Measurements from ENCODE around the gene AZI2. TPM values are rescaled to one million over a fixed set of nuclear protein-coding genes. Genes with fewer than 3 reads are reported as not detected.
A peak's percentile ranks its signal among the peaks of the same experiment; 100 is the strongest.

Gene AZI2
- total and polyA plus RNA-seq, 2 experiments from 2014 or later: 24.5 to 28.6 TPM

DNA sequence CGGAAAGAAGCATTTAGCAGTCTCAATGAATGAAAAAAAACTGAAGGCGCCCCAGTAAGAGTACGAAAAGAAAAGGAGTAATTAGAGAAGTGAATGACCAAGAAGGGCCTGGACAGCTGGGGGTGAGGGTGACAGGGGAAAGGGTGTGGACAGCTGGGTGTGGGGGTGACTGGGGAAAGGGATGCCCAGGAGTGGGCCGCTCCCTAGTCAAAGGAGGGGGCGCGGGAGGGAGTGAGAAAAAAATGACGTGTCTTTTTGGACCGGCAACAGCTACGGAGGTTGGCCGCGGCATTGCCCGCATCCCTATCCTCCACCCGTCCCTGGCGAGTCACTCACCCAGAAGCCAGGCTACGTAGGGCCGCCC is 377 bp downstream of the AZI2 start (continued):
- TF ChIP-seq, protein P1, sequence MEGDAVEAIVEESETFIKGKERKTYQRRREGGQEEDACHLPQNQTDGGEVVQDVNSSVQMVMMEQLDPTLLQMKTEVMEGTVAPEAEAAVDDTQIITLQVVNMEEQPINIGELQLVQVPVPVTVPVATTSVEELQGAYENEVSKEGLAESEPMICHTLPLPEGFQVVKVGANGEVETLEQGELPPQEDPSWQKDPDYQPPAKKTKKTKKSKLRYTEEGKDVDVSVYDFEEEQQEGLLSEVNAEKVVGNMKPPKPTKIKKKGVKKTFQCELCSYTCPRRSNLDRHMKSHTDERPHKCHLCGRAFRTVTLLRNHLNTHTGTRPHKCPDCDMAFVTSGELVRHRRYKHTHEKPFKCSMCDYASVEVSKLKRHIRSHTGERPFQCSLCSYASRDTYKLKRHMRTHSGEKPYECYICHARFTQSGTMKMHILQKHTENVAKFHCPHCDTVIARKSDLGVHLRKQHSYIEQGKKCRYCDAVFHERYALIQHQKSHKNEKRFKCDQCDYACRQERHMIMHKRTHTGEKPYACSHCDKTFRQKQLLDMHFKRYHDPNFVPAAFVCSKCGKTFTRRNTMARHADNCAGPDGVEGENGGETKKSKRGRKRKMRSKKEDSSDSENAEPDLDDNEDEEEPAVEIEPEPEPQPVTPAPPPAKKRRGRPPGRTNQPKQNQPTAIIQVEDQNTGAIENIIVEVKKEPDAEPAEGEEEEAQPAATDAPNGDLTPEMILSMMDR (conservative IDR thresholded peaks at IDR 0.05; ENCODE audit: low read depth in 2 of 2): no peak
- TF ChIP-seq POLR2AphosphoS5 (IDR thresholded peaks at IDR 0.05; ENCODE audit: low read depth): no peak
- TF ChIP-seq EZH2phosphoT487 (IDR thresholded peaks at IDR 0.05; ENCODE audit: unreplicated experiment): no peak
- TF ChIP-seq JUNB (IDR thresholded peaks at IDR 0.05; ENCODE audit: unreplicated experiment): no peak
- no peak for TF ChIP-seq ZNF331 (CRISPR knock-in tag; IDR thresholded peaks at IDR 0.05; ENCODE audit: low read depth)

GRCh38 chr3:28347374-28348264 is 1.0 kb downstream of the AZI2 start:
- Histone ChIP-seq H3K27me3 (ENCODE audit: insufficient read depth) (no peaks in the 10 kb centered on the region), H3F3A (replicated peaks; ENCODE audit: low read depth) (no peaks in the 10 kb centered on the region; the same call in 1 of the 2 replicates), H3K4me3 (peak overlapping the region; percentile 93), H3K36me3 (ENCODE audit: insufficient read depth) (no peaks in the 10 kb centered on the region), H3K27ac (ENCODE audit: low read depth) (peak overlapping the region; percentile 98), H4K20me1 (replicated peaks; ENCODE audit: insufficient read depth) (no peaks in the 10 kb centered on the region; the same call in 1 of the 2 replicates), H3K79me2 (replicated peaks; ENCODE audit: insufficient read depth) (peaks cover 49% of the 10 kb centered on the region), H3K9me2 (ENCODE audit: insufficient read depth) (no peaks in the 10 kb centered on the region), H3K4me1 (ENCODE audit: insufficient read depth) (no peaks in the 10 kb centered on the region), H2AFZ (peak overlapping the region; percentile 90; the same call in 1 of the 2 replicates), H3K4me2 (peak overlapping the region; percentile 96)
- TF ChIP-seq, protein P2, sequence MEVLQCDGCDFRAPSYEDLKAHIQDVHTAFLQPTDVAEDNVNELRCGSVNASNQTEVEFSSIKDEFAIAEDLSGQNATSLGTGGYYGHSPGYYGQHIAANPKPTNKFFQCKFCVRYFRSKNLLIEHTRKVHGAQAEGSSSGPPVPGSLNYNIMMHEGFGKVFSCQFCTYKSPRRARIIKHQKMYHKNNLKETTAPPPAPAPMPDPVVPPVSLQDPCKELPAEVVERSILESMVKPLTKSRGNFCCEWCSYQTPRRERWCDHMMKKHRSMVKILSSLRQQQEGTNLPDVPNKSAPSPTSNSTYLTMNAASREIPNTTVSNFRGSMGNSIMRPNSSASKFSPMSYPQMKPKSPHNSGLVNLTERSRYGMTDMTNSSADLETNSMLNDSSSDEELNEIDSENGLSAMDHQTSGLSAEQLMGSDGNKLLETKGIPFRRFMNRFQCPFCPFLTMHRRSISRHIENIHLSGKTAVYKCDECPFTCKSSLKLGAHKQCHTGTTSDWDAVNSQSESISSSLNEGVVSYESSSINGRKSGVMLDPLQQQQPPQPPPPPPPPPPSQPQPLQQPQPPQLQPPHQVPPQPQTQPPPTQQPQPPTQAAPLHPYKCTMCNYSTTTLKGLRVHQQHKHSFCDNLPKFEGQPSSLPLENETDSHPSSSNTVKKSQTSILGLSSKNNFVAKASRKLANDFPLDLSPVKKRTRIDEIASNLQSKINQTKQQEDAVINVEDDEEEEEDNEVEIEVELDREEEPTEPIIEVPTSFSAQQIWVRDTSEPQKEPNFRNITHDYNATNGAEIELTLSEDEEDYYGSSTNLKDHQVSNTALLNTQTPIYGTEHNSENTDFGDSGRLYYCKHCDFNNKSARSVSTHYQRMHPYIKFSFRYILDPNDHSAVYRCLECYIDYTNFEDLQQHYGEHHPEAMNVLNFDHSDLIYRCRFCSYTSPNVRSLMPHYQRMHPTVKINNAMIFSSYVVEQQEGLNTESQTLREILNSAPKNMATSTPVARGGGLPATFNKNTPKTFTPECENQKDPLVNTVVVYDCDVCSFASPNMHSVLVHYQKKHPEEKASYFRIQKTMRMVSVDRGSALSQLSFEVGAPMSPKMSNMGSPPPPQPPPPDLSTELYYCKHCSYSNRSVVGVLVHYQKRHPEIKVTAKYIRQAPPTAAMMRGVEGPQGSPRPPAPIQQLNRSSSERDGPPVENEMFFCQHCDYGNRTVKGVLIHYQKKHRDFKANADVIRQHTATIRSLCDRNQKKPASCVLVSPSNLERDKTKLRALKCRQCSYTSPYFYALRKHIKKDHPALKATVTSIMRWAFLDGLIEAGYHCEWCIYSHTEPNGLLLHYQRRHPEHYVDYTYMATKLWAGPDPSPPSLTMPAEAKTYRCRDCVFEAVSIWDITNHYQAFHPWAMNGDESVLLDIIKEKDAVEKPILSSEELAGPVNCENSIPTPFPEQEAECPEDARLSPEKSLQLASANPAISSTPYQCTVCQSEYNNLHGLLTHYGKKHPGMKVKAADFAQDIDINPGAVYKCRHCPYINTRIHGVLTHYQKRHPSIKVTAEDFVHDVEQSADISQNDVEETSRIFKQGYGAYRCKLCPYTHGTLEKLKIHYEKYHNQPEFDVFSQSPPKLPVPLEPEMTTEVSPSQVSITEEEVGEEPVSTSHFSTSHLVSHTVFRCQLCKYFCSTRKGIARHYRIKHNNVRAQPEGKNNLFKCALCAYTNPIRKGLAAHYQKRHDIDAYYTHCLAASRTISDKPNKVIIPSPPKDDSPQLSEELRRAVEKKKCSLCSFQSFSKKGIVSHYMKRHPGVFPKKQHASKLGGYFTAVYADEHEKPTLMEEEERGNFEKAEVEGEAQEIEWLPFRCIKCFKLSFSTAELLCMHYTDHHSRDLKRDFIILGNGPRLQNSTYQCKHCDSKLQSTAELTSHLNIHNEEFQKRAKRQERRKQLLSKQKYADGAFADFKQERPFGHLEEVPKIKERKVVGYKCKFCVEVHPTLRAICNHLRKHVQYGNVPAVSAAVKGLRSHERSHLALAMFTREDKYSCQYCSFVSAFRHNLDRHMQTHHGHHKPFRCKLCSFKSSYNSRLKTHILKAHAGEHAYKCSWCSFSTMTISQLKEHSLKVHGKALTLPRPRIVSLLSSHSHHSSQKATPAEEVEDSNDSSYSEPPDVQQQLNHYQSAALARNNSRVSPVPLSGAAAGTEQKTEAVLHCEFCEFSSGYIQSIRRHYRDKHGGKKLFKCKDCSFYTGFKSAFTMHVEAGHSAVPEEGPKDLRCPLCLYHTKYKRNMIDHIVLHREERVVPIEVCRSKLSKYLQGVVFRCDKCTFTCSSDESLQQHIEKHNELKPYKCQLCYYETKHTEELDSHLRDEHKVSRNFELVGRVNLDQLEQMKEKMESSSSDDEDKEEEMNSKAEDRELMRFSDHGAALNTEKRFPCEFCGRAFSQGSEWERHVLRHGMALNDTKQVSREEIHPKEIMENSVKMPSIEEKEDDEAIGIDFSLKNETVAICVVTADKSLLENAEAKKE (CRISPR knock-in tag; IDR thresholded peaks at IDR 0.05): no peak
- Mint-ChIP-seq H3K4me1 (peaks cover 17% of the 10 kb centered on the region), H3K9me3 (no peaks in the 10 kb centered on the region; the same call in 1 of the 3 replicates), H3K36me3 (ENCODE audit: low read depth) (peaks cover 11% of the 10 kb centered on the region; the same call in 2 of the 3 replicates), H3K4me3 (peak overlapping the region; percentile 92), H3K27ac (peak overlapping the region; percentile 93), H3K27me3 (ENCODE audit: insufficient read depth, low read depth, poor library complexity) (peaks cover 8% of the 10 kb centered on the region)
- ATAC-seq: no peak; the same call in 1 of the 3 replicates
- peak; percentile 8 for DNase-seq (ENCODE audit: low spot score)

Measured in GM23338 (cell line).